ENCODE results near the gene ARHGAP29. TPM values are rescaled to one million over a fixed set of nuclear protein-coding genes. Genes with fewer than 3 reads are reported as not detected.
"Not testable (repeated sequence)": the region's sequence is repeated elsewhere in the genome, so short reads cannot be mapped to it uniquely, and the experiment has no call there.

The ARHGAP29 gene
- polyA plus RNA-seq, 1 experiment, result 21.5 TPM

DNA sequence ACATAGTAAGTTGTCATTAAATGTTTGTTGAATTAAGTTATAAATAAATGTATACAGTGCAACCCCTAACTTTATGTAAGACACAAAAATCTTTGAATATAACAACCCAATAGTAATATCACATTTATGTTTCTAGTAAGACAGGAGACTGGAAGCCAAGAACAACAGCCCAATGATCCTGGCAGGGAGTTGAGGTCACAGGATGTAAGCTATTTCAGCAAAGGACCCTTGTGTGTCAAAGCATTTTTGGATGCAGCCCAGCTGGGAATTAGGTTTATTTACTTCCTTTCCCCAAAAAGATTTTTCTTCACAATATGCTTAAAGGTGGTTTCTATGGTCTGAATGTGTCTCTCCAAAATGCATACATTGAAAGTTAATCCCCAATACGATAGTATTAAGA is 82.4 kb downstream of the ARHGAP29 start:
- TF ChIP-seq, protein P1, sequence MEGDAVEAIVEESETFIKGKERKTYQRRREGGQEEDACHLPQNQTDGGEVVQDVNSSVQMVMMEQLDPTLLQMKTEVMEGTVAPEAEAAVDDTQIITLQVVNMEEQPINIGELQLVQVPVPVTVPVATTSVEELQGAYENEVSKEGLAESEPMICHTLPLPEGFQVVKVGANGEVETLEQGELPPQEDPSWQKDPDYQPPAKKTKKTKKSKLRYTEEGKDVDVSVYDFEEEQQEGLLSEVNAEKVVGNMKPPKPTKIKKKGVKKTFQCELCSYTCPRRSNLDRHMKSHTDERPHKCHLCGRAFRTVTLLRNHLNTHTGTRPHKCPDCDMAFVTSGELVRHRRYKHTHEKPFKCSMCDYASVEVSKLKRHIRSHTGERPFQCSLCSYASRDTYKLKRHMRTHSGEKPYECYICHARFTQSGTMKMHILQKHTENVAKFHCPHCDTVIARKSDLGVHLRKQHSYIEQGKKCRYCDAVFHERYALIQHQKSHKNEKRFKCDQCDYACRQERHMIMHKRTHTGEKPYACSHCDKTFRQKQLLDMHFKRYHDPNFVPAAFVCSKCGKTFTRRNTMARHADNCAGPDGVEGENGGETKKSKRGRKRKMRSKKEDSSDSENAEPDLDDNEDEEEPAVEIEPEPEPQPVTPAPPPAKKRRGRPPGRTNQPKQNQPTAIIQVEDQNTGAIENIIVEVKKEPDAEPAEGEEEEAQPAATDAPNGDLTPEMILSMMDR (IDR thresholded peaks at IDR 0.05; ENCODE audit: insufficient read depth, low read depth, low read length), result no peak
- ChIA-PET POLR2A (no interaction called here), CTCF (no interaction called here)
- no peak overlapping the region for H3K4me3 ChIP-seq (ENCODE audit: low read depth, low read length)
- no peaks in the 10 kb centered on the region for H3K27me3 ChIP-seq (ENCODE audit: control insufficient read depth, insufficient read depth, low read length)
- no peaks in the 10 kb centered on the region for H3K36me3 ChIP-seq (ENCODE audit: control insufficient read depth, insufficient read depth, low read length)
- no peak for DNase-seq (ENCODE audit: low read depth)

- Histone ChIP-seq H3K4me3 (ENCODE audit: low read depth, low read length) (no peak overlapping the region), H3K27me3 (ENCODE audit: control insufficient read depth, insufficient read depth, low read length) (no peaks in the 10 kb centered on the region), H3K36me3 (ENCODE audit: control insufficient read depth, insufficient read depth, low read length) (no peaks in the 10 kb centered on the region)
- TF ChIP-seq, protein P1 (IDR thresholded peaks at IDR 0.05; ENCODE audit: insufficient read depth, low read depth, low read length), result no peak
- POLR2A ChIA-PET, result no interaction called here
- CTCF ChIA-PET, result no interaction called here
- no peak for DNase-seq (ENCODE audit: low read depth)
Observed at GRCh38 chr1:94153133-94153532, 84.3 kb downstream of the ARHGAP29 start.

DNA sequence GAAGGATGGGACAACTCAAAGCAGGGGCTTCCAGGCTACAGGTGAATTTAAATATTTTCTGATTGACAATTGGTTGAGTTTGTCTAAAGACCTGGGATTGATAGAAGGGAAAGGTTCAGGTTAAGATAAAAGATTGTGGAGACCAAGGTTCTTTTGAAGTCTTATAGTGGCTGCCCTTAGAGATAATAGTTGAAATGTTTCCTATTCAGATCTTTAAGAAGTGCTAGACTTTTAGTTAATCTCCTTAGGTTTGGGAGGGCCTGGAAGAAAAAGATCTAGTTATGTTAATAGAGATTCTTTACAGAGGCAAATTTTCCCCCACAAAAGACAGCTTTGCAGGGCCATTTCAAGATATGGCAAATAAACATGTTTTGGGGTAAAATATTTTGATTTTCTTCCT is 88.2 kb downstream of the ARHGAP29 start:
- CTCF ChIA-PET; H3K27me3 ChIP-seq (ENCODE audit: control insufficient read depth, insufficient read depth, low read length); DNase-seq (ENCODE audit: low read depth); H3K4me3 ChIP-seq (ENCODE audit: low read depth, low read length); POLR2A ChIA-PET; H3K36me3 ChIP-seq (ENCODE audit: control insufficient read depth, insufficient read depth, low read length): not testable (repeated sequence)

DNA sequence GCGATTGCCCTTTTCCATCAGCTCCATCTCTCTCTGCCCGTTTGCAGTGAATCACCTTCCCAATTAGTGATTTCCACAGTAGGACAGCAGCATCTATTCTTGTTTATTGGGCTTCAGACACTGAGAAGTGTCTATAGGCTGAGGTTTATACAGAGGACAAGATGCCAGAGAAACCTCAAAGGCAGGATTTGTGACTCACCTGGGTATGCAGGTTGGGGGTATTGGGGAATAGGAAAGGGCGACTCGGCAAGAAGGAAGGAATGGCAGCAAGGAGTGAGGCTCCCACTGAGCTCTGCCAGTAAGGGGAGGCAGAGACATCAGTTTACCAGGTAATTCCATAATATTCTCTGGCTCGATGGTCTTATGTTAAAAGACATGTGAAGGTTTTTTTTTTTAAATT is 91.1 kb downstream of the ARHGAP29 start:
- CTCF ChIA-PET, result no interaction called here
- POLR2A ChIA-PET, result no interaction called here

DNA sequence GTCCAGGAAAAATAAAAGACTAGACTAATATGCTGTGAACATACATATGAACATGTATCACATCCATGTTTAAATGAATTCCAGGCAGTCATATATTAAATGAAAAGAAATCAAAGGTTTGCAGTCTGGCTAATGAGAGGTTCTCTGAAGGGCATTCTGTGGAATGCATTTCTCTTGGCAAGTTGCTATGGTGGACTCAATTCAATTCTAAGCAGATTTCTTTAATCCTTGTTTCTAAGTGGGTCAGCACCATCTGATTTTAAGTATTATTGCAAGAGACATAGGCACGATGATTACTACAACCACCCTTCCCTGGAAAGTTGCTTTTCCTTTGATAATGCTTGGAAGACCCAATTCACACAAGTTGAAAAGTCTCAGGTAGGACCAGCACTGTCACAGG is 92.5 kb downstream of the ARHGAP29 start:
- Histone ChIP-seq H3K4me3 (ENCODE audit: low read depth, low read length) (no peak overlapping the region), H3K36me3 (ENCODE audit: control insufficient read depth, insufficient read depth, low read length) (no peaks in the 10 kb centered on the region), H3K27me3 (ENCODE audit: control insufficient read depth, insufficient read depth, low read length) (no peaks in the 10 kb centered on the region)
- ChIA-PET POLR2A (no interaction called here), CTCF (interaction anchor here (0.6 kb wide), 2 partner anchors 157 to 661 kb away, joined by 3 read pairs; no protein-coding TSS in a partner anchor)
- no peak for DNase-seq (ENCODE audit: low read depth)
- TF ChIP-seq, protein P1 (IDR thresholded peaks at IDR 0.05; ENCODE audit: insufficient read depth, low read depth, low read length), result no peak

More for the DNA sequence above, 91.1 kb downstream of the ARHGAP29 start:
- no peak for DNase-seq (ENCODE audit: low read depth)
- no peaks in the 10 kb centered on the region for H3K36me3 ChIP-seq (ENCODE audit: control insufficient read depth, insufficient read depth, low read length)
- H3K27me3 ChIP-seq (ENCODE audit: control insufficient read depth, insufficient read depth, low read length), result no peaks in the 10 kb centered on the region
- H3K4me3 ChIP-seq (ENCODE audit: low read depth, low read length), result no peak overlapping the region
- TF ChIP-seq, protein P1 (IDR thresholded peaks at IDR 0.05; ENCODE audit: insufficient read depth, low read depth, low read length), result no peak

GRCh38 chr1:94143809-94144176 is 93.6 kb downstream of the ARHGAP29 start:
- ChIA-PET CTCF (interaction anchor here (0.6 to 1.0 kb wide), 2 partner anchors 24 to 84 kb away, joined by 3 to 4 read pairs; no protein-coding TSS in a partner anchor), POLR2A (no interaction called here)
- DNase-seq (ENCODE audit: low read depth), result no peak
- H3K4me3 ChIP-seq (ENCODE audit: low read depth, low read length), result no peak overlapping the region
- TF ChIP-seq, protein P1 (IDR thresholded peaks at IDR 0.05; ENCODE audit: insufficient read depth, low read depth, low read length), result no peak
- H3K36me3 ChIP-seq (ENCODE audit: control insufficient read depth, insufficient read depth, low read length), result no peaks in the 10 kb centered on the region
- no peaks in the 10 kb centered on the region for H3K27me3 ChIP-seq (ENCODE audit: control insufficient read depth, insufficient read depth, low read length)
